ENCODE measurements around the gene LENG8. TPM values are rescaled to one million over a fixed set of nuclear protein-coding genes. Genes with fewer than 3 reads are reported as not detected.
A peak's percentile ranks its signal among the peaks of the same experiment; 100 is the strongest.
"Not testable (repeated sequence)": the region's sequence is repeated elsewhere in the genome, so short reads cannot be mapped to it uniquely, and the experiment has no call there.

LENG8 gene
- total RNA-seq, 1 experiment from 2014 or later = 238 TPM

GRCh38 chr19:54465426-54466109 is 16.6 kb downstream of the LENG8 start:
- Mint-ChIP-seq H3K4me3 (ENCODE audit: unreplicated experiment) (peak overlapping the region; percentile 36), H3K9me3 (ENCODE audit: unreplicated experiment) (no peaks in the 10 kb centered on the region), H3K36me3 (ENCODE audit: insufficient read depth, unreplicated experiment) (peaks cover 29% of the 10 kb centered on the region), H3K4me1 (ENCODE audit: insufficient read depth, unreplicated experiment) (peaks cover 11% of the 10 kb centered on the region), H3K27ac (ENCODE audit: low read depth, unreplicated experiment) (no peak overlapping the region), H3K27me3 (ENCODE audit: insufficient read depth, unreplicated experiment) (peaks cover 15% of the 10 kb centered on the region)
- intact Hi-C loops (cut with micrococcal nuclease) = no loop called here
- BruUV-seq (replicated peaks) = no TSS peak
- ChIA-PET CTCF (interaction anchor here (0.7 to 0.8 kb wide), 2 partner anchors 12 to 27 kb away, joined by 3 read pairs; no protein-coding TSS in a partner anchor), POLR2A (interaction anchor here (0.9 kb wide), 1 partner anchor 17 kb away, joined by 6 read pairs; the partner anchor contains the start of gene LENG8)
- no peak for TF ChIP-seq CTCF (IDR thresholded peaks at IDR 0.05; ENCODE audit: unreplicated experiment)
- no peak for DNase-seq (ENCODE audit: unreplicated experiment)

- H3K27ac Mint-ChIP-seq (ENCODE audit: low read depth, unreplicated experiment); BruUV-seq (replicated peaks); DNase-seq (ENCODE audit: unreplicated experiment); H3K9me3 Mint-ChIP-seq (ENCODE audit: unreplicated experiment); intact Hi-C loops (cut with micrococcal nuclease): not testable (repeated sequence)
- H3K4me3 Mint-ChIP-seq (ENCODE audit: unreplicated experiment) = peak overlapping the region; percentile 36
- H3K4me1 Mint-ChIP-seq (ENCODE audit: insufficient read depth, unreplicated experiment) = peaks cover 12% of the 10 kb centered on the region
- H3K36me3 Mint-ChIP-seq (ENCODE audit: insufficient read depth, unreplicated experiment) = peaks cover 24% of the 10 kb centered on the region
- ChIA-PET CTCF (interaction anchor here (0.7 to 0.8 kb wide), 2 partner anchors 12 to 27 kb away, joined by 3 read pairs; no protein-coding TSS in a partner anchor), POLR2A (interaction anchor here (0.9 kb wide), 1 partner anchor 17 kb away, joined by 6 read pairs; the partner anchor contains the start of gene LENG8)
- peaks cover 20% of the 10 kb centered on the region for H3K27me3 Mint-ChIP-seq (ENCODE audit: insufficient read depth, unreplicated experiment)
Measured at GRCh38 chr19:54466110-54466480, 17.1 kb downstream of the LENG8 start.

- no peak for DNase-seq (ENCODE audit: unreplicated experiment)
- intact Hi-C loops (cut with micrococcal nuclease) = no loop called here
- CTCF ChIA-PET = interaction anchor here (0.6 to 2.7 kb wide), 5 partner anchors 9 to 676 kb away, joined by 3 to 11 read pairs (median 6); no protein-coding TSS in a partner anchor
- TF ChIP-seq CTCF (IDR thresholded peaks at IDR 0.05; ENCODE audit: unreplicated experiment) = no peak
- no peak overlapping the region for H3K27ac Mint-ChIP-seq (ENCODE audit: low read depth, unreplicated experiment)
- H3K27me3 Mint-ChIP-seq (ENCODE audit: insufficient read depth, unreplicated experiment) = peaks cover 21% of the 10 kb centered on the region
- H3K9me3 Mint-ChIP-seq (ENCODE audit: unreplicated experiment) = no peaks in the 10 kb centered on the region
- no TSS peak for BruUV-seq (replicated peaks)
- peaks cover 18% of the 10 kb centered on the region for H3K4me1 Mint-ChIP-seq (ENCODE audit: insufficient read depth, unreplicated experiment)
- no peaks in the 10 kb centered on the region for H3K36me3 Mint-ChIP-seq (ENCODE audit: insufficient read depth, unreplicated experiment)
- no peak overlapping the region for H3K4me3 Mint-ChIP-seq (ENCODE audit: unreplicated experiment)
- POLR2A ChIA-PET = interaction anchor here (0.7 to 2.2 kb wide), 2 partner anchors 21 kb away, joined by 5 to 6 read pairs; partner anchors contain the start of gene LENG8
Measured at GRCh38 chr19:54469496-54469934, 20.5 kb downstream of the LENG8 start.

- peaks cover 21% of the 10 kb centered on the region for H3K27me3 Mint-ChIP-seq (ENCODE audit: insufficient read depth, unreplicated experiment)
- no peak overlapping the region for H3K4me3 Mint-ChIP-seq (ENCODE audit: unreplicated experiment)
- ChIA-PET CTCF (interaction anchor here (0.7 to 1.5 kb wide), 4 partner anchors 8 to 1179 kb away, joined by 3 to 11 read pairs (median 4); no protein-coding TSS in a partner anchor), POLR2A (interaction anchor here (0.6 to 2.2 kb wide), 2 partner anchors 15 to 22 kb away, joined by 4 to 6 read pairs; partner anchors contain the start of gene LENG8)
- no peak for DNase-seq (ENCODE audit: unreplicated experiment)
- no TSS peak for BruUV-seq (replicated peaks)
- H3K27ac Mint-ChIP-seq (ENCODE audit: low read depth, unreplicated experiment) = no peak overlapping the region
- peaks cover 18% of the 10 kb centered on the region for H3K4me1 Mint-ChIP-seq (ENCODE audit: insufficient read depth, unreplicated experiment)
- H3K36me3 Mint-ChIP-seq (ENCODE audit: insufficient read depth, unreplicated experiment) = no peaks in the 10 kb centered on the region
- no peak for TF ChIP-seq CTCF (IDR thresholded peaks at IDR 0.05; ENCODE audit: unreplicated experiment)
- no peaks in the 10 kb centered on the region for H3K9me3 Mint-ChIP-seq (ENCODE audit: unreplicated experiment)
- intact Hi-C loops (cut with micrococcal nuclease) = no loop called here
Measured at GRCh38 chr19:54470276-54470887, 21.4 kb downstream of the LENG8 start.

Measured in MCF 10A (cell line).